ENCODE data around the gene SLC6A12. TPM values are rescaled to one million over a fixed set of nuclear protein-coding genes. Genes with fewer than 3 reads are reported as not detected.

The SLC6A12 gene
- polyA plus RNA-seq, 1 donor from 2014 or later, result 0.15 TPM

- Histone ChIP-seq H3F3A (ENCODE audit: insufficient read depth, low read length, poor library complexity, severe bottlenecking) (no peaks in the 10 kb centered on the region), H3K9me2 (ENCODE audit: insufficient read depth, low read length) (no peaks in the 10 kb centered on the region), H2AFZ (ENCODE audit: low read depth, low read length) (no peak overlapping the region), H3K79me2 (replicated peaks; ENCODE audit: insufficient read depth, low read length) (no peaks in the 10 kb centered on the region), H3K36me3 (ENCODE audit: insufficient read depth, low read length) (no peaks in the 10 kb centered on the region), H3K27ac (ENCODE audit: low read length) (no peak overlapping the region), H3K9me3 (ENCODE audit: low read length) (no peaks in the 10 kb centered on the region), H3K4me2 (ENCODE audit: low read length) (no peak overlapping the region), H4K20me1 (ENCODE audit: insufficient read depth) (no peaks in the 10 kb centered on the region), H3K27me3 (ENCODE audit: insufficient read depth, low read depth, low read length) (peaks cover under 1% of the 10 kb centered on the region), H3K4me3 (ENCODE audit: low read length) (no peak overlapping the region), H3K9ac (ENCODE audit: low read length) (no peak overlapping the region)
- TF ChIP-seq SMC3 (conservative IDR thresholded peaks at IDR 0.05; ENCODE audit: poor library complexity) (no peak), EP300 (conservative IDR thresholded peaks at IDR 0.05; ENCODE audit: poor library complexity, severe bottlenecking) (no peak), TAF1 (IDR thresholded peaks at IDR 0.05; ENCODE audit: low read depth) (no peak), MXI1 (conservative IDR thresholded peaks at IDR 0.05; ENCODE audit: poor library complexity, severe bottlenecking) (no peak), RAD21 (conservative IDR thresholded peaks at IDR 0.05) (no peak), POLR2AphosphoS5 (IDR thresholded peaks at IDR 0.05) (no peak), EZH2 (IDR thresholded peaks at IDR 0.05; ENCODE audit: borderline replicate concordance, insufficient read depth, low read length, poor library complexity, severe bottlenecking) (no peak), REST (IDR thresholded peaks at IDR 0.05; ENCODE audit: borderline replicate concordance) (no peak), CTCF (IDR thresholded peaks at IDR 0.05; ENCODE audit: poor library complexity, severe bottlenecking) (no peak)
Observed at GRCh38 chr12:197347-197746, 16.6 kb downstream of the SLC6A12 start.

GRCh38 chr12:196436-196835, 17.5 kb downstream of the SLC6A12 start:
- Histone ChIP-seq H3K4me3 (ENCODE audit: low read length) (no peak overlapping the region), H3K4me2 (ENCODE audit: low read length) (no peak overlapping the region), H4K20me1 (ENCODE audit: insufficient read depth) (no peaks in the 10 kb centered on the region), H3K79me2 (replicated peaks; ENCODE audit: insufficient read depth, low read length) (no peaks in the 10 kb centered on the region), H3K9ac (ENCODE audit: low read length) (no peak overlapping the region), H3K9me3 (ENCODE audit: low read length) (no peaks in the 10 kb centered on the region), H3F3A (ENCODE audit: insufficient read depth, low read length, poor library complexity, severe bottlenecking) (no peaks in the 10 kb centered on the region), H2AFZ (ENCODE audit: low read depth, low read length) (no peak overlapping the region), H3K36me3 (ENCODE audit: insufficient read depth, low read length) (no peaks in the 10 kb centered on the region), H3K27ac (ENCODE audit: low read length) (no peak overlapping the region), H3K27me3 (ENCODE audit: insufficient read depth, low read depth, low read length) (no peaks in the 10 kb centered on the region), H3K9me2 (ENCODE audit: insufficient read depth, low read length) (no peaks in the 10 kb centered on the region)
- no peak for TF ChIP-seq CTCF (IDR thresholded peaks at IDR 0.05; ENCODE audit: poor library complexity, severe bottlenecking)
- TF ChIP-seq POLR2AphosphoS5 (IDR thresholded peaks at IDR 0.05), result no peak
- no peak for TF ChIP-seq EZH2 (IDR thresholded peaks at IDR 0.05; ENCODE audit: borderline replicate concordance, insufficient read depth, low read length, poor library complexity, severe bottlenecking)
- no peak for TF ChIP-seq MXI1 (conservative IDR thresholded peaks at IDR 0.05; ENCODE audit: poor library complexity, severe bottlenecking)
- no peak for TF ChIP-seq REST (IDR thresholded peaks at IDR 0.05; ENCODE audit: borderline replicate concordance)
- TF ChIP-seq TAF1 (IDR thresholded peaks at IDR 0.05; ENCODE audit: low read depth), result no peak
- no peak for TF ChIP-seq RAD21 (conservative IDR thresholded peaks at IDR 0.05)
- no peak for TF ChIP-seq SMC3 (conservative IDR thresholded peaks at IDR 0.05; ENCODE audit: poor library complexity)
- TF ChIP-seq EP300 (conservative IDR thresholded peaks at IDR 0.05; ENCODE audit: poor library complexity, severe bottlenecking), result no peak
